ENCODE data around the gene ACSS1.
"Not testable (repeated sequence)": the region's sequence is repeated elsewhere in the genome, so short reads cannot be mapped to it uniquely, and the experiment has no call there.

ACSS1 gene

DNA sequence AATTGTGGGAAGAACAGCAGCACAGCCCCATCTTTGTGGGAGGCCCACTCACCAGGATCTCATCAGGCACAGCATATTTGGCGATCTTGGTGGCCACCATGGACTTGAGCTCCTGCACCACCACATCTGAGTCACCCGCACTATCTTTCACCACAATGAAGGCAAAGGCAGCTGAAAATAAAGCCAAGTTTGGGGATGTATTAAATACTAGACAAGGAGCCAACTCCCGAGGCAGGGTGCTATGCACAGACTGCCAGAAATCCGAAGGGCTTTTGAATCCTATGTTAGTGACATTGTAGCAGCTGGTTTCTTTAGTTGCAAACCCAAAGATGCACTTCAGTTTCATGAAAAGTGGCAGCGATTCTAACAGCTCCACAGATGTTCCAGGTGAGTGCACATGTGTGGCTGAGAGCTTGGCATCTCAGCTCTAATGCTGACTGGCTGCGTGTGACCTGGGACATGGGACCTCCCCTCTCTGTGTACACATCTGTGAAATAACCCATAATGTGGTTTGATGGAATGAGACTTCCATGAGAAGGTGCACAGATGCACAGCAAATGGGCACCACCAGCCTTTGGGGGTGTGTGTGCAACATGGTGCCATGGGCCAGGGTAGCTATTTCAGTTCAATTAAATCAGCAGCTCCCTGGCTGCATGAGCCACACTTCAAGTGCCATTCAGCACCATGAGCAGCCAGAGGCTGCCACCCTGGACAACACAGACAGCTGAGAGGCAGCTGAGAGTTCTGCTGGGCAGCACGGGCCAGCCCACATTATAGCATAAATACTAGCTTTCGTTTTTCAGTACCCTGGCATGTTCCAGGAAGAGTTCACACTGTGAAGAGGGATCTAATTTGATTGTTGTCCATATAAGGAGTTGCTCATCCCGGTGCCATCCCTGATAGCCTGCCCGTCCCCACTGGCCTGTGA is 48.5 kb downstream of the ACSS1 start:
- H3K9me3 Mint-ChIP-seq, result no peaks in the 10 kb centered on the region
- no peak for DNase-seq
- no peak overlapping the region for H3K4me3 Mint-ChIP-seq
- peaks cover 0 to 5% of the 10 kb centered on the region in 2 donors for H3K4me1 Mint-ChIP-seq (ENCODE audit: low read depth in 2 of 2)
- no peak overlapping the region for H3K27ac Mint-ChIP-seq
- no peak for ATAC-seq (replicated peaks)
- H3K36me3 Mint-ChIP-seq (ENCODE audit: insufficient read depth), result peaks cover 52% of the 10 kb centered on the region
- H3K27me3 Mint-ChIP-seq, result no peaks in the 10 kb centered on the region

- peaks cover 57% of the 10 kb centered on the region for H3K36me3 Mint-ChIP-seq (ENCODE audit: insufficient read depth)
- H3K27me3 Mint-ChIP-seq, result no peaks in the 10 kb centered on the region
- ATAC-seq (replicated peaks) (no peak), DNase-seq (no peak)
- peaks cover 0 to 5% of the 10 kb centered on the region in 2 donors for H3K4me1 Mint-ChIP-seq (ENCODE audit: low read depth in 2 of 2)
- no peaks in the 10 kb centered on the region for H3K9me3 Mint-ChIP-seq
- no peak overlapping the region for H3K27ac Mint-ChIP-seq
- H3K4me3 Mint-ChIP-seq, result no peak overlapping the region
These were observed 49.3 kb downstream of the ACSS1 start for GRCh38 chr20:25008388-25009217.

DNA sequence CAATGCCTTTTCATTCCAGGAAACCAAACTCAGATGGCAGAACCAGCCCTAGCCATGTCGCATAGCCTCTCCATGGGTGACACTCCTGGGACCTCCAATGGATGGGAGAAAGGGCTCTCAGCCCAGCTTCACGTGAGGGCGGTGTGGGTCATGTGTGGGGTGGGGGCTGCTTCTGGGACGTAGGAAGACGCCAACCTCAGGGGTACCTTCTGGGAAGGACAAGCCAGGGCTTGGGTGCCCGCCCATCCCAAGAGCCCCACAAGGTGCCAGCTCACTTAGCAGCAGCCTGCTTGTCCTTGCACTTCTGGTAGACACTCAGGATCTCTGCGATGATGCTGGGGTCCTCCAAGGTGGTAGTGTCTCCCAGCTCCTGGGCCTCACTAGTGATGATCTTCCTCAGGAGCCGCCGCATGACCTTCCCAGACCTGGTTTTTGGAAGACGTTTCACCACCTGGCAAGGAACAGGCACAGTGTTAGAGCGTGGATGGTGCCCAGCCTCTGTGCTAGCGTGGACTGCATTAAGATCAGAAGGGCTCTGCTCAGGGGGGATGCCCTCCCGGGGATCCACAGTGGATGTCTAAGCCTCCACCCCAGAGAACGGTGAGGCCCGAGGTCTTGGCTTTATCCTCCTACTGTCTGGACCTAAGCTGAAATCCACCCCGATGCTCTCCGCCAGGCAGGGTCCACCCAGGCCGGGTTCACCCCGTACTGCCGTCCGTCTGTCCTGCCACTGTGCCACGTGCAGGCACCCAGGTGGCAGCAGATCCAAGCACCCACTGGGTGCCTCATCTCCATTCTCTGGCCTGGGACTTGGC is 50.2 kb downstream of the ACSS1 start:
- no peaks in the 10 kb centered on the region for H3K27me3 Mint-ChIP-seq
- H3K9me3 Mint-ChIP-seq, result no peaks in the 10 kb centered on the region
- no peak overlapping the region for H3K4me3 Mint-ChIP-seq
- H3K27ac Mint-ChIP-seq, result no peak overlapping the region
- DNase-seq, result no peak
- peaks cover 62% of the 10 kb centered on the region for H3K36me3 Mint-ChIP-seq (ENCODE audit: insufficient read depth)
- peaks cover 0 to 5% of the 10 kb centered on the region in 2 donors for H3K4me1 Mint-ChIP-seq (ENCODE audit: low read depth in 2 of 2)
- no peak for ATAC-seq (replicated peaks)

DNA sequence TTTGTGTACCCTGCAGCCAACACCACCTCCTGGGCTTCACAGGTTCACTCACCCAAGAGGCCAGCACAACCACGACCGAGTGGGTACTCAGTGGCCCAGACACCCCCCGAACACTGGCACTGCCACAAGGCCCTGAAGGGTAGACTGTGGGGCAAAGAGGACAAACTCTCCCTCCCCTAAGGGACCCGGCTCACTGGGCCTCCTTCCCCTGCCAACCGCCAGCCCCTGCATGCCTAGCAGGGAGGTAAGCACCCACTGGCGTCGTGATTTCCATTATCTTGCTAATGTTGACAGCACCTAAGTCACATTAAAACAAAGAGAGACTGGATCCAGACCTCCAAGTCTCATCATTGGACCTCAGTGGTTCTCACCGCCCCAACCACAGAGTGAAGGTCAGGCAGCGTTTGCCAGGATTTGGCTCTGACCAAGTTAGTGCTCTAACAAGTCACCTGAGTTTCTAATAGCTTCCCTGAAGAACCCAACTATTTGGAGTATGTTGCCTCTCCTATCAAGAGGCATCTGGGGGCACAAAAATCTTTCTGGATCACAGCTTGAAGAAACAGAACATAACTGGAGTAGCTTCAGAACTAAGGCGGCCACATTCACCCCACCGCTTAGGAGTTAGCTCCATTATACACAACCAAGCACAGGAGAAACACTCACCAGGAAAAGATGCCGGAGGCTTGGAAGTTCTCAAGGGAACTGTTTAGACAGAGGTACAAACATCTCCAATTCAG is 51.3 kb downstream of the ACSS1 start:
- no peak for ATAC-seq (replicated peaks)
- H3K27me3 Mint-ChIP-seq, result no peaks in the 10 kb centered on the region
- no peak overlapping the region for H3K4me3 Mint-ChIP-seq
- H3K4me1 Mint-ChIP-seq (ENCODE audit: low read depth in 2 of 2), result peaks cover 0 to 5% of the 10 kb centered on the region in 2 donors
- H3K27ac Mint-ChIP-seq, result no peak overlapping the region
- H3K36me3 Mint-ChIP-seq (ENCODE audit: insufficient read depth), result peaks cover 53% of the 10 kb centered on the region
- H3K9me3 Mint-ChIP-seq, result no peaks in the 10 kb centered on the region
- DNase-seq, result no peak

DNA sequence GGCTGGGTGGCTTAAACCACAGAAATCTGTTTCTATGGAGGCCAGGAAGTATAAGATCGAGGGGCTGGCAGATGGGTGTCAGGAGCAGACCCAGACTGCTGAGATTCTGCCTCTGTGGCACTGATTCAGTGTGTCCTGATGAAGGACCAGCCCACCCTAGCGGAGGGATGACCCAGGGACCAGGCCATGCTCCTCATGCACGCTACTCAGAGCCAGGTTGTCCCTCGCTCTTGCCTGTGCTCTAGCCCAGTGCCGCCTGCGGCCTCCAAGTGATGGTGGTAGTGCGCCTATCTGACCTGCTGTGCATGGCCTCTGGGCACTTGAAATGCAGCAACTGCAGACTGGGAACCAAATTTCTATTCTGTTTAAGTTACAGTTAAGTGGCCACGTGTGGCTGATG is 52.3 kb downstream of the ACSS1 start:
- no peak overlapping the region for H3K4me3 Mint-ChIP-seq
- H3K9me3 Mint-ChIP-seq, result no peaks in the 10 kb centered on the region
- peaks cover 0 to 5% of the 10 kb centered on the region in 2 donors for H3K4me1 Mint-ChIP-seq (ENCODE audit: low read depth in 2 of 2)
- no peak for DNase-seq
- no peaks in the 10 kb centered on the region for H3K27me3 Mint-ChIP-seq
- peaks cover 45% of the 10 kb centered on the region for H3K36me3 Mint-ChIP-seq (ENCODE audit: insufficient read depth)
- no peak for ATAC-seq (replicated peaks)
- peak overlapping the region in 1 of 2 donors; percentile 65 for H3K27ac Mint-ChIP-seq

- Mint-ChIP-seq H3K4me1 (ENCODE audit: low read depth in 2 of 2) (peaks cover 0 to 4% of the 10 kb centered on the region in 2 donors), H3K9me3 (no peaks in the 10 kb centered on the region), H3K36me3 (ENCODE audit: insufficient read depth) (peaks cover 42% of the 10 kb centered on the region), H3K4me3 (no peak overlapping the region), H3K27me3 (no peaks in the 10 kb centered on the region), H3K27ac (no peak overlapping the region)
- no peak for ATAC-seq (replicated peaks)
- no peak for DNase-seq
These were observed 52.7 kb downstream of the ACSS1 start for GRCh38 chr20:25005220-25005619.

GRCh38 chr20:25003002-25003401 is 54.9 kb downstream of the ACSS1 start:
- Mint-ChIP-seq H3K9me3 (no peaks in the 10 kb centered on the region), H3K27me3 (no peaks in the 10 kb centered on the region), H3K27ac (peak overlapping the region in 1 of 2 donors; percentile 84), H3K36me3 (ENCODE audit: insufficient read depth) (peaks cover 25% of the 10 kb centered on the region), H3K4me3 (no peak overlapping the region), H3K4me1 (ENCODE audit: low read depth in 2 of 2) (no peaks in the 10 kb centered on the region)
- ATAC-seq (replicated peaks) (no peak), DNase-seq (no peak)

DNA sequence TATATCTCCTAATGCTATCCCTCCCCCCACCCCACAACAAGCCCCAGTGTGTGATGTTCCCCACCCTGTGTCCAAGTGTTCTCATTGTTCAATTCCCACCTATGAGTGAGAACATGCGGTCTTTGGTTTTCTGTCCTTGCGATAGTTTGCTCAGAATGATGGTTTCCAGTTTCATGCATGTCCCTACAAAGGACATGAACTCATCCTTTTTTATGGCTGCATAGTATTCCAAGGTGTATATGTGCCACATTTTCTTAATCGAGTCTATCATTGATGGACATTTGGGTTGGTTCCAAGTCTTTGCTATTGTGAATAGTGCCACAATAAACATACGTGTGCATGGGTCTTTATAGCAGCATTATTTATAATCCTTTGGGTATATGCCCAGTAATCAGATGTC is 56.6 kb downstream of the ACSS1 start:
- H3K36me3 Mint-ChIP-seq (ENCODE audit: insufficient read depth), result peaks cover 15% of the 10 kb centered on the region
- H3K4me1 Mint-ChIP-seq (ENCODE audit: low read depth in 2 of 2); H3K4me3 Mint-ChIP-seq; ATAC-seq (replicated peaks); H3K27me3 Mint-ChIP-seq; H3K9me3 Mint-ChIP-seq; H3K27ac Mint-ChIP-seq; DNase-seq: not testable (repeated sequence)

DNA sequence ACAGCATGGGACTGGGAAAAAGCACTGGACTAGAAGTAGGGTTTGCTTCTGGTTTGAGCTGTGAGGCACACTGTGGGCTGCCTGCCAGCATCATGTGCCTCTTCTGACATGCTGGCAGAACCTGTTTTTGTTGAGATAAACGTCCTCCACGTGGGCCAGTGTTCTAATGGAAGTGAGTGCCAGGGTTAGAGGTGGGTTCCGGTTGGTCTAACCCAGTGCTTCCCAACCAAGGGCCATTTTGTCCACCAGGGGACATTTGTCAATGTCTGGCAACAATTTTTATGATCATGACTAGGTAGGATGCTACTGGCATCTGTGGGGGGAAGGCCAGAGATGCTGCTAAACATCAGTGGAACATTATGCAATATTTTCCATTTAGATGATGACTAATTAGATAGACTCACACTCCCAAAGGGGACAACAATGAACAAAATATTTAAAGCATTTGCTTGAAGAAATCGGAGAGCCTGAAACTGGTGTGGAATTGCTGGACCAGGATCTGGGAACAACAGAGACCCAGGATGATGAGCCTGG is 57.6 kb downstream of the ACSS1 start:
- DNase-seq (no peak), ATAC-seq (replicated peaks) (no peak)
- Mint-ChIP-seq H3K9me3 (no peaks in the 10 kb centered on the region), H3K27me3 (no peaks in the 10 kb centered on the region), H3K36me3 (ENCODE audit: insufficient read depth) (peaks cover 14% of the 10 kb centered on the region), H3K4me3 (no peak overlapping the region), H3K4me1 (ENCODE audit: low read depth in 2 of 2) (peaks cover 0 to under 1% of the 10 kb centered on the region in 2 donors), H3K27ac (no peak overlapping the region)

- DNase-seq (no peak), ATAC-seq (replicated peaks) (no peak)
- Mint-ChIP-seq H3K4me3 (no peak overlapping the region), H3K4me1 (ENCODE audit: low read depth in 2 of 2) (peaks cover 5 to 8% of the 10 kb centered on the region in 2 donors), H3K27me3 (no peaks in the 10 kb centered on the region), H3K36me3 (ENCODE audit: insufficient read depth) (peaks cover 15% of the 10 kb centered on the region), H3K9me3 (no peaks in the 10 kb centered on the region), H3K27ac (no peak overlapping the region)
These were observed 58.4 kb downstream of the ACSS1 start for GRCh38 chr20:24999568-24999967.

DNA sequence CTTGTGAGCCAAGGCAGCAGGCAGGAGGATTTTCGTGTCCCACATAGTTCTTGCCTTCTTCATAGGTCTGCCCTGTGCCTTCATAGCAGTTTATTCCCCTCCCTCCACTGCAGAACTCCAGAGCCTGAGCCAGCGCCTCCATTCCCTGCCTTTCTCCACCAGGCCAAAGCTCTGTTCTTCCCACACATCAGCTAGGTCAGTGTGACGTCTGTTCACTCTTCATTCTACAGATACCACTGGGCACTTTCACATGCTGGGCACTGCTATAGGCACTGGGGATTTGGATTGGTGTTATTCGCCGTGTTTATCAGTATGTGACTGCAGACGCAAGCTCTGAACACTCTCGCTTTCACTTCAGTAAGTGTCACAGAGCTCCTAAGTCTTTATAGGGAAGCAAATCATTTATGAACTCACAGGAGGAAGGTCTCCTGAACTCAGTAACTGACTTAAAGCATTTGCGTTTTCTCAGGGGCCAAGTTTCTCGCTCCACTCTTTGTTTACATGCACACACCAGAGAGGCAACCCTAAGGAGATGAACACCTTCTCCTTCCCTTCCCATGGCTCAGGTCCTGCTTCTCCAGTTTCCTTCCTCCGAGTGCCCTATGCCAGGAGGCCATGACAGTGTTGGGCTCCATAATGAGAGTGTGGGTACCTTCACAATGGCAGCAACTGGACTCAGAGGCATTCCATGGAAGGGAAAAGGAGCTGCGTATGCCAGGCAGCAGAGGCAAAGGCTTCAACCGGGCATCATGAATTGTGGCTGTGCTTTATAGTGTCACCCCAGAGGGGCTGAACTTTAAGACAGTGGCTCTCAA is 59.1 kb downstream of the ACSS1 start:
- H3K4me3 Mint-ChIP-seq, result no peak overlapping the region
- DNase-seq (no peak), ATAC-seq (replicated peaks) (no peak)
- H3K27me3 Mint-ChIP-seq, result no peaks in the 10 kb centered on the region
- H3K27ac Mint-ChIP-seq, result no peak overlapping the region
- peaks cover 8 to 9% of the 10 kb centered on the region in 2 donors for H3K4me1 Mint-ChIP-seq (ENCODE audit: low read depth in 2 of 2)
- no peaks in the 10 kb centered on the region for H3K9me3 Mint-ChIP-seq
- peaks cover 12% of the 10 kb centered on the region for H3K36me3 Mint-ChIP-seq (ENCODE audit: insufficient read depth)

GRCh38 chr20:24998121-24998520 is 59.8 kb downstream of the ACSS1 start:
- no peak for DNase-seq
- Mint-ChIP-seq H3K27me3 (no peaks in the 10 kb centered on the region), H3K4me3 (no peak overlapping the region), H3K36me3 (ENCODE audit: insufficient read depth) (peaks cover 12% of the 10 kb centered on the region), H3K9me3 (no peaks in the 10 kb centered on the region), H3K27ac (no peak overlapping the region), H3K4me1 (ENCODE audit: low read depth in 2 of 2) (peaks cover 10 to 12% of the 10 kb centered on the region in 2 donors)
- no peak for ATAC-seq (replicated peaks)
